Fibroblast of lung (primary cell): ENCODE results near the gene ARHGAP6.

Experiments used
- CTCF ChIP-seq, 2 donors: IDR thresholded peaks in 1 of 2; conservative IDR thresholded peaks in 1 of 2; 1 replicate in 1 of 2; 2 replicates in 1 of 2; pipeline ENCODE4 v1.5.1; 2011 to 2012; ENCODE audit warnings: low read length in 2 of 2, control low read depth in 1 of 2, inconsistent platforms in 1 of 2, low read depth in 1 of 2, mild to moderate bottlenecking in 1 of 2
- EZH2 ChIP-seq: IDR thresholded peaks from 2 replicates; pipeline ENCODE4 v1.5.1; 2012; ENCODE audit warnings: low read length, control low read depth, mild to moderate bottlenecking; ENCODE audit errors: missing control alignments

GRCh38 chrX:11210415-11210801 is 455.3 kb downstream of the ARHGAP6 start:
- TF ChIP-seq EZH2: no peak
- TF ChIP-seq CTCF (conservative IDR thresholded peaks at IDR 0.05 in 1 of 2, IDR thresholded peaks at IDR 0.05 in 1 of 2; ENCODE audit: low read depth in 1 of 2, low read length in 2 of 2): no peak
